ENCODE measurements around the gene CDCP1. TPM values are rescaled to one million over a fixed set of nuclear protein-coding genes. Genes with fewer than 3 reads are reported as not detected.

Gene CDCP1
- under 1 TPM; 0.71 to 0.96 TPM for total RNA-seq
- not detected for polyA plus RNA-seq

GRCh38 chr3:45145681-45146614, at the start of gene CDCP1:
TSS of gene CDCP1 (minus strand) at chr3:45146378. CDS start at chr3:45146287, 91 bp downstream.
- H3K9me3 ChIP-seq (ENCODE audit: low read length), result no peaks in the 10 kb centered on the region
- Mint-ChIP-seq H3K9me3 (peaks cover 0 to 8% (median 5%) of the 10 kb centered on the region in 5 donors), H3K27ac (peak within 1 kb of the TSS in 1 of 8 donors; percentile 85), H3K4me1 (peaks cover 10 to 28% (median 14%) of the 10 kb centered on the region in 3 donors), H3K27me3 (peaks cover 50 to 72% of the 10 kb centered on the region in 2 donors), H3K36me3 (peaks cover 0 to 4% (median 2%) of the 10 kb centered on the region in 3 donors), H3K4me3 (peak within 1 kb of the TSS in 6 of 7 donors; percentile 62 to 79 (median 71))
- peak within 1 kb of the TSS; percentile 45 for H3K4me3 ChIP-seq (ENCODE audit: low read length)
- peaks cover 8% of the 10 kb centered on the region for H3K4me1 ChIP-seq (ENCODE audit: insufficient read depth, low read length)
- no peak within 1 kb of the TSS for H3K27ac ChIP-seq (ENCODE audit: low read depth, low read length)
- POLR2A ChIA-PET, result no interaction called here
- CTCF ChIA-PET, result no interaction called here
- H3K36me3 ChIP-seq (ENCODE audit: insufficient read depth, low read length), result no peaks in the 10 kb centered on the region
- peaks cover 20% of the 10 kb centered on the region for H3K27me3 ChIP-seq (ENCODE audit: insufficient read depth, low read length, poor library complexity, severe bottlenecking)
- DNase-seq, result no peak

DNA sequence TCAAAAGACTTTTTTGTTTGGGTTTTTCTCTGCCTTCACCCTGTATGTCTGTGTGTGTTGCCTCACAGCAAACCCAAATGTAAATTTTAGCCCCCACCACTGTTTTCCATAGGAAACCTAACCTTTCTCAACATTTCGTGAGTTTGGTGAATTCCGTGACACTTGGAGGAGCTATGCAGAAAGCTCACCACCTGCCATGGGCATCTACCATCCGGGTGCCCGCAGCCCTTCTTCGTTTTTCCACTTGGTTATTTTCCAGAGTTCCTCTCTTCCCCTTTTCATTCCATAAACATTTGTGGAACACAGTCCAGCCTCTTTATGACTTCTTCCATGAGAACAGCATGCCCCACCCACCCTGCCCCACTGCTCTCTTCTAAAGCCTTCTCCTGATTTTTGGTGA, 48.6 kb upstream of the CDCP1 start:
- Histone ChIP-seq H3K27ac (ENCODE audit: low read depth, low read length) (no peak overlapping the region), H3K9me3 (ENCODE audit: low read length) (no peaks in the 10 kb centered on the region), H3K36me3 (ENCODE audit: insufficient read depth, low read length) (no peaks in the 10 kb centered on the region), H3K4me1 (ENCODE audit: insufficient read depth, low read length) (no peaks in the 10 kb centered on the region), H3K27me3 (ENCODE audit: insufficient read depth, low read length, poor library complexity, severe bottlenecking) (no peaks in the 10 kb centered on the region), H3K4me3 (ENCODE audit: low read length) (no peak overlapping the region)
- peak in 1 of 5 donors; percentile 6 for DNase-seq
- Mint-ChIP-seq H3K4me1 (no peaks in the 10 kb centered on the region), H3K9me3 (no peaks in the 10 kb centered on the region), H3K36me3 (no peaks in the 10 kb centered on the region), H3K27ac (no peak overlapping the region), H3K27me3 (peaks cover 24 to 43% of the 10 kb centered on the region in 2 donors), H3K4me3 (no peak overlapping the region)
- ChIA-PET POLR2A (no interaction called here), CTCF (no interaction called here)

- no peaks in the 10 kb centered on the region for H3K4me1 Mint-ChIP-seq
- CTCF ChIA-PET, result interaction anchor here (2.1 kb wide), 1 partner anchor 18 kb away, joined by 5 read pairs; no protein-coding TSS in a partner anchor
These were observed 45.8 kb upstream of the CDCP1 start for GRCh38 chr3:45191924-45192417.

GRCh38 chr3:45191424-45191823, 45.2 kb upstream of the CDCP1 start:
- H3K27me3 ChIP-seq (ENCODE audit: insufficient read depth, low read length, poor library complexity, severe bottlenecking), result no peaks in the 10 kb centered on the region
- no peak overlapping the region for H3K27ac ChIP-seq (ENCODE audit: low read depth, low read length)
- Mint-ChIP-seq H3K4me1 (no peaks in the 10 kb centered on the region), H3K4me3 (no peak overlapping the region), H3K36me3 (no peaks in the 10 kb centered on the region), H3K9me3 (no peaks in the 10 kb centered on the region), H3K27ac (no peak overlapping the region), H3K27me3 (peaks cover 13 to 23% of the 10 kb centered on the region in 2 donors)
- ChIA-PET CTCF (interaction anchor here (2.1 kb wide), 1 partner anchor 19 kb away, joined by 5 read pairs; no protein-coding TSS in a partner anchor), POLR2A (no interaction called here)
- DNase-seq, result no peak
- no peak overlapping the region for H3K4me3 ChIP-seq (ENCODE audit: low read length)
- H3K4me1 ChIP-seq (ENCODE audit: insufficient read depth, low read length), result no peaks in the 10 kb centered on the region
- no peaks in the 10 kb centered on the region for H3K9me3 ChIP-seq (ENCODE audit: low read length)
- no peaks in the 10 kb centered on the region for H3K36me3 ChIP-seq (ENCODE audit: insufficient read depth, low read length)

More at GRCh38 chr3:45191924-45192417, 45.8 kb upstream of the CDCP1 start:
- H3K27ac Mint-ChIP-seq, result no peak overlapping the region
- peaks cover 17 to 25% of the 10 kb centered on the region in 2 donors for H3K27me3 Mint-ChIP-seq
- Histone ChIP-seq H3K36me3 (ENCODE audit: insufficient read depth, low read length) (no peaks in the 10 kb centered on the region), H3K4me3 (ENCODE audit: low read length) (no peak overlapping the region), H3K27me3 (ENCODE audit: insufficient read depth, low read length, poor library complexity, severe bottlenecking) (no peaks in the 10 kb centered on the region), H3K9me3 (ENCODE audit: low read length) (no peaks in the 10 kb centered on the region), H3K4me1 (ENCODE audit: insufficient read depth, low read length) (no peaks in the 10 kb centered on the region), H3K27ac (ENCODE audit: low read depth, low read length) (no peak overlapping the region)
- H3K36me3 Mint-ChIP-seq, result no peaks in the 10 kb centered on the region
- no peaks in the 10 kb centered on the region for H3K9me3 Mint-ChIP-seq
- H3K4me3 Mint-ChIP-seq, result no peak overlapping the region
- no peak for DNase-seq
- POLR2A ChIA-PET, result no interaction called here

DNA sequence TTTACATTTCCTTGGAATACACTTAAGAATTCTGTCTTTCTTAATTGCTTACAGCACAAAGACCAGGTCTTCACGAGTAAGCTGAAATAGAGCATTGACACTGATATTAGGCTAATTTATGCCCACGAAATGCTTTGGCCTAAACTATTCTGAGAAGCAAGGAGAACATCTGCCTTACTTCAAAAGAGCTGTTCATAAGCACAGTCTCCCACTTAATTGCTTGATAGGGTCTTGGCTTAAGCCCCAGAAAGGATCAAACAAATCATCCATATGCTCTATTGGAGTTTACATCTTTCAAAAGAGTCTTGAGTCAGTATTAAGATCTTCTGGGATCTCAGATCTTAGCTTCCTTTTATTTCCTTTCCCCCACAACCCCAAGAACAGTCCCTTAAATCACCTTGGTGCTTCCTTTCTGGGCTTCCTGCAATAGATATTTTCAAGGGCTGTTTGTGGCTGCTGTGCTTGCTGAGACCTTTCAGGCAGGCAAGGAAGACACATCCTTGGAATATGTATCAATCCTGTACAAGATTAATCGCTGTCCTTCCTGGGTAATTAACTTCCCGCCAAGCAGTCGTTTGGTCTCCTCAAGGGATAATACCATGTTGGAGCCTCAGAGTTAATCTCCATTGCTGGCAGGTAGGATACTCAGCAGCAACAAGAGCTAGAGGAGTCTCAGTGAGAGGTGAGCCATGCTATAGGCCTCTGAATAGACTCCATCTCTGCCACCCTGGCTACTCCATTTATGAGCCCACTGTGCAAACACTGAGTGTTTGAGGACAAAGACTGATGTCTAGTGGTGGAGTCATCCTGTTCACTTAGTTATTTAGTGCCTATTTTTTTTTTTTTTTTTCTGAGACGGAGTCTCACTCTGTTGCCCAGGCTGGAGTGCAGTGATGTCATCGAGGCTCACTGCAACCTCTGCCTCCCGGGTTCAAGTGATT, 42.8 kb upstream of the CDCP1 start:
- H3K27ac ChIP-seq (ENCODE audit: low read depth, low read length), result no peak overlapping the region
- no peak for DNase-seq
- Mint-ChIP-seq H3K36me3 (no peaks in the 10 kb centered on the region), H3K27me3 (peaks cover 8 to 13% of the 10 kb centered on the region in 2 donors), H3K9me3 (no peaks in the 10 kb centered on the region), H3K27ac (peak overlapping the region in 1 of 8 donors; percentile 17), H3K4me3 (no peak overlapping the region), H3K4me1 (no peaks in the 10 kb centered on the region)
- H3K36me3 ChIP-seq (ENCODE audit: insufficient read depth, low read length), result no peaks in the 10 kb centered on the region
- H3K4me3 ChIP-seq (ENCODE audit: low read length), result no peak overlapping the region
- ChIA-PET CTCF (no interaction called here), POLR2A (interaction anchor here (0.7 kb wide), 1 partner anchor 22 kb away, joined by 8 read pairs; no protein-coding TSS in a partner anchor)
- H3K9me3 ChIP-seq (ENCODE audit: low read length), result no peaks in the 10 kb centered on the region
- H3K27me3 ChIP-seq (ENCODE audit: insufficient read depth, low read length, poor library complexity, severe bottlenecking), result no peaks in the 10 kb centered on the region
- H3K4me1 ChIP-seq (ENCODE audit: insufficient read depth, low read length), result no peaks in the 10 kb centered on the region

DNA sequence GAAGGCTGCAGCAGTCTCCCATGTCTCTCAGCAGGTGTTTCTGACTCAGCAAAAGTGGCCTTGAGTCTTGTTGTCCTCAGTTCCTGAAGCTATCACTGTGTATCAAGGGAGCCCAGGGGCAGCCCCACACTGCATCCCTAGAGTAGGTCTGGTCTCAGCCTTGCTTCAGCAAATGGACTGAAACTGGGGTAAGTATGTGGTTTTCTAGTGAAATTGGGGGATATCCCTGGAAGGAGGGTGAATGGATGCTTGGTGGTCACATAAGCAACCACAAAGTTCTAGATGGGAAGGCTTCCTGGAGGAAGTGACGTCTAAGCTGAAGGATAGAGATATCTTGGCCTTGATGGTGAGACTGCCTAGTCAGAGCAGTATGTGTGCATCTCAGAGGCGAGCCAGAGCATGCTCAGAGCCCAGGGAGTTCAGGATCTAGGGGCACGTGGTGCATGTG, 41.5 kb upstream of the CDCP1 start:
- Histone ChIP-seq H3K27ac (ENCODE audit: low read depth, low read length) (no peak overlapping the region), H3K9me3 (ENCODE audit: low read length) (no peaks in the 10 kb centered on the region), H3K36me3 (ENCODE audit: insufficient read depth, low read length) (no peaks in the 10 kb centered on the region), H3K27me3 (ENCODE audit: insufficient read depth, low read length, poor library complexity, severe bottlenecking) (no peaks in the 10 kb centered on the region), H3K4me1 (ENCODE audit: insufficient read depth, low read length) (no peaks in the 10 kb centered on the region), H3K4me3 (ENCODE audit: low read length) (no peak overlapping the region)
- Mint-ChIP-seq H3K27ac (no peak overlapping the region), H3K27me3 (peaks cover 8 to 16% of the 10 kb centered on the region in 2 donors), H3K4me1 (no peaks in the 10 kb centered on the region), H3K9me3 (no peaks in the 10 kb centered on the region), H3K4me3 (no peak overlapping the region), H3K36me3 (no peaks in the 10 kb centered on the region)
- ChIA-PET POLR2A (no interaction called here), CTCF (no interaction called here)
- DNase-seq, result no peak

DNA sequence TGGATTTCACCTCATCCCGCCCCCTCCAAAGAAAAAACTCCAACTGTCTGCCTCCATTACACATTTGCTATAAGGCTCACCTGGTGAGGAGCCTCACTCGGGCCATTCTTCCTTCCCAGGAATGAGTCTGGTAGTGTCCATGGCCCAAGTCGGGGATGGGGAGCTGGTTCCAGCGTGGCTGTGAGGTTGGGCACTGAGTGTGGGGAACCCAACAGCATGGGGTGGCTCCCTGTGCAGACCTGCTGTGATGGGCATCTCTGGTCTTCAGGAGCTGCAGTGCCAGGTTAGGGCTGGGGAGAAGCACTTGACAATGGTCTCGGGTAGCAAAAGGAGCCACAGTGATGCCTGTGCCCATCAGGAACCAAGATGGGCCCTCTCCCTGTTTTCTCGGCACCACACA, 40.7 kb upstream of the CDCP1 start:
- H3K4me1 ChIP-seq (ENCODE audit: insufficient read depth, low read length), result no peaks in the 10 kb centered on the region
- Mint-ChIP-seq H3K36me3 (no peaks in the 10 kb centered on the region), H3K27me3 (peaks cover 4 to 16% of the 10 kb centered on the region in 2 donors), H3K9me3 (no peaks in the 10 kb centered on the region), H3K27ac (no peak overlapping the region), H3K4me1 (no peaks in the 10 kb centered on the region), H3K4me3 (no peak overlapping the region)
- POLR2A ChIA-PET, result no interaction called here
- no peak for DNase-seq
- no peaks in the 10 kb centered on the region for H3K9me3 ChIP-seq (ENCODE audit: low read length)
- no peak overlapping the region for H3K27ac ChIP-seq (ENCODE audit: low read depth, low read length)
- H3K36me3 ChIP-seq (ENCODE audit: insufficient read depth, low read length), result no peaks in the 10 kb centered on the region
- no peak overlapping the region for H3K4me3 ChIP-seq (ENCODE audit: low read length)
- H3K27me3 ChIP-seq (ENCODE audit: insufficient read depth, low read length, poor library complexity, severe bottlenecking), result no peaks in the 10 kb centered on the region
- CTCF ChIA-PET, result no interaction called here
